Measurements from ENCODE around the gene DGKI.
"Not testable (repeated sequence)": the region's sequence is repeated elsewhere in the genome, so short reads cannot be mapped to it uniquely, and the experiment has no call there.

Gene DGKI

GRCh38 chr7:137728426-137728825, 118.3 kb downstream of the DGKI start:
- DNase-seq = no peak

GRCh38 chr7:137727413-137727812, 119.4 kb downstream of the DGKI start:
- DNase-seq = no peak

GRCh38 chr7:137718355-137718754, 128.4 kb downstream of the DGKI start:
- DNase-seq = no peak

- peak; percentile 39 for DNase-seq
Measured at GRCh38 chr7:137717811-137718271, 128.9 kb downstream of the DGKI start.

- no peak for DNase-seq
Measured at GRCh38 chr7:137717045-137717444, 129.7 kb downstream of the DGKI start.

GRCh38 chr7:137716061-137716460, 130.7 kb downstream of the DGKI start:
- no peak for DNase-seq

GRCh38 chr7:137715533-137715932, 131.2 kb downstream of the DGKI start:
- no peak for DNase-seq

GRCh38 chr7:137715121-137715520, 131.7 kb downstream of the DGKI start:
- no peak for DNase-seq

- not testable (repeated sequence) for DNase-seq
Measured at GRCh38 chr7:137706330-137706729, 140.4 kb downstream of the DGKI start.

GRCh38 chr7:137704723-137705122, 142.1 kb downstream of the DGKI start:
- no peak for DNase-seq

GRCh38 chr7:137703291-137704010, 143.3 kb downstream of the DGKI start:
- DNase-seq = no peak

- DNase-seq = no peak
Measured at GRCh38 chr7:137696988-137697387, 149.8 kb downstream of the DGKI start.

- DNase-seq = no peak
Measured at GRCh38 chr7:137696376-137696775, 150.4 kb downstream of the DGKI start.

GRCh38 chr7:137695942-137696341, 150.8 kb downstream of the DGKI start:
- DNase-seq = no peak

- DNase-seq = no peak
Measured at GRCh38 chr7:137695494-137695893, 151.3 kb downstream of the DGKI start.

- peak; percentile 8 for DNase-seq
Measured at GRCh38 chr7:137694405-137694804, 152.4 kb downstream of the DGKI start.

GRCh38 chr7:137692399-137692798, 154.4 kb downstream of the DGKI start:
- no peak for DNase-seq

GRCh38 chr7:137691566-137691965, 155.2 kb downstream of the DGKI start:
- DNase-seq = no peak

GRCh38 chr7:137690635-137691034, 156.1 kb downstream of the DGKI start:
- no peak for DNase-seq

- no peak for DNase-seq
Measured at GRCh38 chr7:137689761-137690160, 157.0 kb downstream of the DGKI start.

GRCh38 chr7:137687556-137688265, 159.1 kb downstream of the DGKI start:
- DNase-seq = no peak

- no peak for DNase-seq
Measured at GRCh38 chr7:137685433-137686164, 161.2 kb downstream of the DGKI start.

- no peak for DNase-seq
Measured at GRCh38 chr7:137684776-137685175, 162.0 kb downstream of the DGKI start.

GRCh38 chr7:137684316-137684715, 162.5 kb downstream of the DGKI start:
- DNase-seq = no peak

All from MV-4-11 (cell line).